Breast epithelium (tissue), 4 donors: ENCODE data around the gene BEST2. TPM values are rescaled to one million over a fixed set of nuclear protein-coding genes. Genes with fewer than 3 reads are reported as not detected.

Experiments
- DNase-seq, 2 donors: peaks; one replicate each; pipeline ENCODE4 v3.0.0-alpha.2; 2019; ENCODE audit warnings: low spot score in 2 of 2
- H3K27ac ChIP-seq, 2 donors: fragments of 200-600 bp; sonication (generic) in 1 of 2; one replicate each; pipeline ENCODE4 v1.5.1; 2016 to 2019; ENCODE audit warnings: mild to moderate bottlenecking in 1 of 2
- H3K27me3 ChIP-seq, 2 donors: fragments of 200-600 bp; sonication (generic) in 1 of 2; one replicate each; pipeline versions ENCODE4 v1.5.1 to v1.6.0; 2017 to 2019; ENCODE audit warnings: control low read depth in 1 of 2, mild to moderate bottlenecking in 1 of 2
- H3K36me3 ChIP-seq: fragments of 200-600 bp; one replicate; pipeline ENCODE4 v1.5.1; 2019
- H3K4me1 ChIP-seq, 2 donors: fragments of 200-600 bp; sonication (generic); one replicate each; pipeline ENCODE4 v1.5.1; 2016 to 2019; ENCODE audit warnings: control low read depth in 1 of 2
- H3K4me3 ChIP-seq, 3 donors: fragments of 200-600 bp; sonication (generic); 1 replicate in 2 of 3; 2 replicates in 1 of 3; pipeline ENCODE4 v1.5.1; 2016 to 2019; ENCODE audit warnings: mild to moderate bottlenecking in 3 of 3, moderate library complexity in 2 of 3
- H3K9me3 ChIP-seq, 2 donors: fragments of 200-600 bp; sonication (generic) in 1 of 2; one replicate each; pipeline ENCODE4 v1.5.1; 2016 to 2019; ENCODE audit warnings: control low read depth in 1 of 2
- CTCF ChIP-seq, 3 donors: fragments of 450-650 bp; IDR thresholded peaks; one replicate each; pipeline ENCODE4 v1.5.1; 2016 to 2017; ENCODE audit warnings: antibody characterized with exemption in 3 of 3, mild to moderate bottlenecking in 3 of 3, moderate library complexity in 3 of 3
- POLR2A ChIP-seq: fragments of 450-650 bp; IDR thresholded peaks from one replicate; pipeline ENCODE4 v1.6.1; 2016; ENCODE audit warnings: antibody characterized with exemption, mild to moderate bottlenecking, moderate library complexity
- POLR2AphosphoS5 ChIP-seq, 3 donors: sonication (generic); formaldehyde crosslinking; IDR thresholded peaks; one replicate each; pipeline ENCODE4 v1.6.1; 2017; ENCODE audit warnings: antibody characterized with exemption in 3 of 3
- intact Hi-C: fragments of 100-400 bp; cut with DNase I; formaldehyde crosslinking; loops from one replicate; pipeline ENCODE4 v1.15.1; 2023; ENCODE audit warnings: low total_unique reads
- total RNA-seq, 3 donors: library from RNA; depleted of rRNA; stranded (reverse); fragments of >200 nt; gene quantifications; one replicate each; pipeline ENCODE4 v1.1.0, GENCODE V29; 2016

Gene BEST2
- total RNA-seq, 3 donors from 2014 or later = not detected

- Histone ChIP-seq H3K4me1 (peaks cover 0 to 12% of the 10 kb centered on the region in 2 donors), H3K4me3 (peak overlapping the region; percentile 77 to 96 (median 89)), H3K36me3 (no peaks in the 10 kb centered on the region), H3K27ac (peak overlapping the region; percentile 74 to 87), H3K27me3 (no peaks in the 10 kb centered on the region), H3K9me3 (no peaks in the 10 kb centered on the region)
- intact Hi-C loops = no loop called here
- no peak for DNase-seq
- no peak for TF ChIP-seq POLR2AphosphoS5 (IDR thresholded peaks at IDR 0.05)
- TF ChIP-seq POLR2A = no peak
- no peak for TF ChIP-seq CTCF (IDR thresholded peaks at IDR 0.05)
Measured at GRCh38 chr19:12802267-12803106, 50.9 kb downstream of the BEST2 start.

- Histone ChIP-seq H3K36me3 (no peaks in the 10 kb centered on the region), H3K27me3 (no peaks in the 10 kb centered on the region), H3K27ac (no peak overlapping the region), H3K4me3 (no peak overlapping the region), H3K9me3 (no peaks in the 10 kb centered on the region), H3K4me1 (peaks cover 0 to 12% of the 10 kb centered on the region in 2 donors)
- intact Hi-C loops = no loop called here
- no peak for DNase-seq
- no peak for TF ChIP-seq CTCF (IDR thresholded peaks at IDR 0.05)
- no peak for TF ChIP-seq POLR2A
- no peak for TF ChIP-seq POLR2AphosphoS5 (IDR thresholded peaks at IDR 0.05)
Measured at GRCh38 chr19:12804051-12804450, 52.5 kb downstream of the BEST2 start.

- no peaks in the 10 kb centered on the region for H3K36me3 ChIP-seq
- peak; percentile 39 to 51 (median 41) for TF ChIP-seq POLR2AphosphoS5 (IDR thresholded peaks at IDR 0.05)
- no peak for TF ChIP-seq POLR2A
- H3K9me3 ChIP-seq = no peaks in the 10 kb centered on the region
- peak within 1 kb of the TSS; percentile 59 to 68 for H3K27ac ChIP-seq
- peak within 1 kb of the TSS; percentile 53 to 83 (median 71) for H3K4me3 ChIP-seq
- H3K27me3 ChIP-seq = no peaks in the 10 kb centered on the region
- intact Hi-C loops = loop anchor here (5.0 kb wide), 1 partner anchor 39 kb away; no protein-coding TSS in a partner anchor
- peaks cover 0 to 5% of the 10 kb centered on the region in 2 donors for H3K4me1 ChIP-seq
- DNase-seq = peak; percentile 74 to 86
Measured at GRCh38 chr19:12806242-12807081, 54.9 kb downstream of the BEST2 start, which contains the start of gene RNASEH2A. Gene RNASEH2A, plus strand, starts transcription at chr19:12806584. Its CDS starts 90 bp downstream, at chr19:12806674.

Other genes with a start within 250 kb of the BEST2 start
- 10 to 100 TPM; 14.7 to 25.8 (median 18.7) TPM for gene ZNF564, start 200.3 kb upstream of the BEST2 start, total RNA-seq
- gene ZNF490, start 141.0 kb upstream of the BEST2 start, total RNA-seq = 1 to 10 TPM; 5.6 to 7.9 (median 7.0) TPM
- gene ZNF791, start 140.9 kb upstream of the BEST2 start, total RNA-seq = 10 to 100 TPM; 22.4 to 35.3 (median 34.7) TPM
- 100 to 1,000 TPM in 1 of 3 donors, 10 to 100 TPM in 2; 45.6 to 118 (median 49.0) TPM for gene MAN2B1, start 85.0 kb upstream of the BEST2 start, total RNA-seq
- 10 to 100 TPM in 2 of 3 donors, 1 to 10 TPM in 1; 8.2 to 13.8 (median 10.2) TPM for gene WDR83, start 85.0 kb upstream of the BEST2 start, total RNA-seq
- gene DHPS, start 69.9 kb upstream of the BEST2 start, total RNA-seq = 100 to 1,000 TPM in 1 of 3 donors, 10 to 100 TPM in 2; 86.6 to 117 (median 91.4) TPM
- gene GNG14, start 63.8 kb upstream of the BEST2 start, total RNA-seq = not detected
- 10 to 100 TPM in 1 of 3 donors, 1 to 10 TPM in 2; 4.8 to 13.8 (median 8.5) TPM for gene FBXW9, start 55.2 kb upstream of the BEST2 start, total RNA-seq
- 10 to 100 TPM; 46.0 to 73.0 (median 70.8) TPM for gene TNPO2, start 27.9 kb upstream of the BEST2 start, total RNA-seq
- 100 to 1,000 TPM; 319 to 409 (median 370) TPM for gene TRIR, start 17.1 kb upstream of the BEST2 start, total RNA-seq
- 10 to 100 TPM; 50.8 to 64.6 (median 62.6) TPM for gene GET3, start 14.3 kb upstream of the BEST2 start, total RNA-seq
- gene HOOK2, start 23.8 kb downstream of the BEST2 start, total RNA-seq = 100 to 1,000 TPM in 1 of 3 donors, 10 to 100 TPM in 2; 45.8 to 101 (median 98.6) TPM
- gene JUNB, start 39.7 kb downstream of the BEST2 start, total RNA-seq = 100 to 1,000 TPM; 108 to 581 (median 320) TPM
- gene PRDX2, start 50.0 kb downstream of the BEST2 start, total RNA-seq = 100 to 1,000 TPM; 150 to 199 (median 199) TPM
- not detected for gene THSD8, start 50.3 kb downstream of the BEST2 start, total RNA-seq
- 1 to 10 TPM; 5.2 to 8.8 (median 8.5) TPM for gene RNASEH2A, start 54.8 kb downstream of the BEST2 start, total RNA-seq
- gene RTBDN, start 82.8 kb downstream of the BEST2 start, total RNA-seq = not detected
- under 1 TPM in 1 of 3 donors, not detected in 2; 0.88 TPM for gene MAST1, start 86.7 kb downstream of the BEST2 start, total RNA-seq
- 10 to 100 TPM; 29.8 to 61.0 (median 46.2) TPM for gene DNASE2, start 129.7 kb downstream of the BEST2 start, total RNA-seq
- not detected for gene KLF1, start 135.4 kb downstream of the BEST2 start, total RNA-seq
- gene GCDH, start 139.4 kb downstream of the BEST2 start, total RNA-seq = 10 to 100 TPM; 39.2 to 72.8 (median 50.1) TPM
- gene SYCE2, start 167.5 kb downstream of the BEST2 start, total RNA-seq = under 1 TPM in 1 of 3 donors, not detected in 2; 0.44 TPM
- 10 to 100 TPM; 26.1 to 53.7 (median 40.7) TPM for gene FARSA, start 181.9 kb downstream of the BEST2 start, total RNA-seq
- gene CALR, start 186.8 kb downstream of the BEST2 start, total RNA-seq = 100 to 1,000 TPM; 301 to 410 (median 305) TPM
- 10 to 100 TPM; 65.9 to 84.3 (median 66.5) TPM for gene RAD23A, start 194.1 kb downstream of the BEST2 start, total RNA-seq
- 10 to 100 TPM; 30.3 to 44.2 (median 31.5) TPM for gene GADD45GIP1, start 205.4 kb downstream of the BEST2 start, total RNA-seq
- not detected for gene DAND5, start 217.8 kb downstream of the BEST2 start, total RNA-seq
- 10 to 100 TPM; 43.6 to 53.9 (median 52.8) TPM for gene NFIX, start 243.7 kb downstream of the BEST2 start, total RNA-seq